Measurements from ENCODE around the gene MICU1.

The MICU1 gene

GRCh38 chr10:72517244-72517643, 108.6 kb downstream of the MICU1 start:
- intact Hi-C loops (cut with DNase I) = no loop called here

GRCh38 chr10:72515455-72515854, 110.4 kb downstream of the MICU1 start:
- intact Hi-C loops (cut with DNase I) = no loop called here
- no peak for DNase-seq

More at GRCh38 chr10:72517244-72517643, 108.6 kb downstream of the MICU1 start:
- no peak for DNase-seq

GRCh38 chr10:72513910-72514309, 112.0 kb downstream of the MICU1 start:
- intact Hi-C loops (cut with DNase I) = no loop called here
- no peak for DNase-seq

GRCh38 chr10:72511459-72511858, 114.4 kb downstream of the MICU1 start:
- DNase-seq = no peak
- intact Hi-C loops (cut with DNase I) = no loop called here

DNA sequence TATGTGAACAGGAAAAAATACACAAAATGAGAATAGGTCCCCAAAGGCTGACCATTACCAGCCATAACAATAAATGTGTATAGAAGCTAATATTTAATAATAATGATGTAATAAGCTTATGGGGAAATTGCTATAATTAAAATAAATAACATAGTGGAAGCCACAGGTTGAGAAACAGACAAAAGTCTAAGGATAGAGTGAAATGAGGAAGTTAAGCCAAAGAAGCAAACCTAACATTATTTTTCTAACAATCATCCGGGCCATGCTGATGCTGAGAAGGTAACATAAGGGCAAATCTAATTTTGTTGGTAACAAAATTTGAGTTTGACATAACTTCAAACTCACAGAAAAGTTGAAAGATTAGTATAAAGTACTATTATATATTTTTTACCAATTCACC, 115.9 kb downstream of the MICU1 start:
- intact Hi-C loops (cut with DNase I) = no loop called here
- DNase-seq = no peak

GRCh38 chr10:72509206-72509799, 116.6 kb downstream of the MICU1 start:
- DNase-seq = no peak
- intact Hi-C loops (cut with DNase I) = no loop called here

- DNase-seq = no peak
- intact Hi-C loops (cut with DNase I) = no loop called here
These were observed 117.8 kb downstream of the MICU1 start for GRCh38 chr10:72508033-72508432.

GRCh38 chr10:72506474-72506873, 119.4 kb downstream of the MICU1 start:
- no peak for DNase-seq
- intact Hi-C loops (cut with DNase I) = no loop called here

- intact Hi-C loops (cut with DNase I) = no loop called here
- no peak for DNase-seq
These were observed 120.4 kb downstream of the MICU1 start for GRCh38 chr10:72505435-72505834.

DNA sequence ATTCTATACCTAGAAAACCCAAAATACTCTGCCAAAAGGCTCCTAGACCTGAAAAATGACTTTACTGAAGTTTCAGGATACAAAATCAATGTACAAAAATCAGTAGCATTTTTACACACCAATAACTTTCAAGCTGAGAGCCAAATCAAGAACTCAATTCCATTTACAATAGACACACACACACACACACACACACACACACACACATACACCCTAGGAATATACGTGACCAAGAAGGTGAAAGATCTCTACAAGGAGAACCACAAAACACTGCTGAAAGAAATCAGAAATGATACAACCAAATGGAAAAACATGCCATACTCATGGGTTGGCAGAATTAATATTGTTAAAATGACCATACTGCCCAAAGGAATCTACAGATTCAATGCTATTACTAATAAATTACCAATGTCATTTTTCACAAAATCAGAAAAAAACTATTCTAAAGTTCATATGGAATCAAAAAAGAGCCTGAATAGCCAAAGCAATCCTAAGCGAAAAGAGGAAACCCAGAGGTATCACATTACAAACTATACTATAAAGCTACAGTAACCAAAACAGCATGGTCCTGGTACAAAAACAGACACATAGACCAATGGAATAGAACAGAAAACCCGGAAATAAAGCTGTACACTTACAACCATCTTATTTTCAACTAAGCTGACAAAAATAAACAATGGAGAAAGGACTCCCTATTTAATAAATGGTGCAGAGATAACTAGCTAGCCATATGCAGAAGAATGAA, 122.0 kb downstream of the MICU1 start:
- no peak for DNase-seq
- intact Hi-C loops (cut with DNase I) = no loop called here

- no peak for DNase-seq
- intact Hi-C loops (cut with DNase I) = no loop called here
These were observed 122.6 kb downstream of the MICU1 start for GRCh38 chr10:72503241-72503640.

GRCh38 chr10:72502581-72502980, 123.3 kb downstream of the MICU1 start:
- no peak for DNase-seq
- intact Hi-C loops (cut with DNase I) = no loop called here

DNA sequence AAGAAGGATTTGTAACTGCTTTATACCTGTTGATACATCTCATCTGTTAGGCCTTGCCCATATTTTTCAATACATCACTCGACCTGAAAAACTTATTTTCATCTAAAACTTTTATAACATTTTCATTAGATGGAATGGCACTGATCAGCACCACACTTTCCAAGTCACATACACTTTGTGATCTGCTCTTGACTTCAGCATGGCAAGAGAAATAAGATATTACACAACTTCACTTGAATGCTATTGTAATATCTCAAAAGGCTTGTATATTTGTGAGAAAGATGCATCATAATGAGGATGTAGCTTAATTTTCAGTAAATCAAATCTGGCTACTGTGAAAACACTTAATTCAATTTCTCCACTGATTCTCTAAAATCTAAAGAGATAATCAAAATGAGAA, 126.2 kb downstream of the MICU1 start:
- intact Hi-C loops (cut with DNase I) = no loop called here

GRCh38 chr10:72490951-72491350, 134.9 kb downstream of the MICU1 start:
- no peak for DNase-seq
- intact Hi-C loops (cut with DNase I) = no loop called here

More for the DNA sequence above, 126.2 kb downstream of the MICU1 start:
- no peak for DNase-seq

DNA sequence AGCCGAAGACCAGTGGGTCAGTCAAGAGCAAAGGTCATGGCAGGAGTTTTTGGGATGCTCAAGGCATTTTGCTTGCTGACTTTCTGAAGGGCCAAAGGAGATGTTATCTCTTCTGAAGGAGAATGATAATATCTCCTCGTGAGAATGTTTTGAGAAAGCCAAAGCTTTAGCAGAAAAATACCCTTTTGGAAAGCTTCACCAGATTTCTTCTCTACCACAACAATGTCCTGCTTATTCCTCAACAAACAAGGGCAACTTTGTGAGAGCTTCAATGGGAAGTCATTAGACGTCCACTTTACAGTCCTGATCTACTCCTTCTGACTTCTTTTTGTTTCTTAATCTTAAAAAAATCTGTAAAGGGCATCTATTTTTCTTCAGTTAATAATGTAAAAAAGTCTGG, 138.4 kb downstream of the MICU1 start:
- DNase-seq = peak in 1 of 42 donors; percentile 13
- intact Hi-C loops (cut with DNase I) = no loop called here

- intact Hi-C loops (cut with DNase I) = no loop called here
- DNase-seq = no peak
These were observed 138.8 kb downstream of the MICU1 start for GRCh38 chr10:72487116-72487515.

DNA sequence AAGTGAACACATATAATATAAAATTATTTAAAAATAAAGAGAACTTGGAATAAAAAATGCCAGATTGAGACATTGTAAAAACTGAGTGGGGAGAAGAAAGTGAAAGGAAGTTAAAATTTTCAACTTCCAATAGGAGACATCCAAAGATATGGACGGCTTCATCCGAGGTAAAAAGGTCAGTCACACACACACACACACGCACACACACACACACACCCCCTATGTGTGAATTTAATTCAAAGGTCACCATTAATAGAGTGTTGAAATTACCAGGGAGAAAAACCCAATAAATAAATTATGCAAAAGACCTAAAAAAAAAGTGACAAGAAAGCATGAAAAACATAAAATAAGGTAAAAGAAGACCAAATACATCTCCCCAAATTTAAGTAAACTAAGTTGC, 140.2 kb downstream of the MICU1 start:
- no peak for DNase-seq
- intact Hi-C loops (cut with DNase I) = no loop called here

DNA sequence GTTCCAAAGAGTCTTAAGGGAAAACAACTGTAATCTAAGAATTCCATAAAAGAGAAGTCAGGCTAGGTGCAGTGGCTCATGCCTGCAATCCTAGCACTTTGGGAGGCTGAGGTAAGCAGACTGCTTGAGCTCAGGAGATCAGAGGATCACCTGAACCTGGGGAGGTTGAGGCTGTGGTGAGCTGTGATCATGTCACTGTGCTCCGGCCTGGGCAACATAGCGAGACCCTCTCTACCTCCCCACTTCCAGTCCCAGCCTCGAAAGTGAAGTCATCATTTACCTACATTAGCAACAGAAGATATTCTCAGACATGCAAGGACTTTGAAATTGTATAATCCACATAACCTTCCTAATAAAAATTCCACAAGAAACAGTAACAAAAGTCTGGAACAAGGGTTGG, 141.4 kb downstream of the MICU1 start:
- intact Hi-C loops (cut with DNase I) = no loop called here
- no peak for DNase-seq

DNA sequence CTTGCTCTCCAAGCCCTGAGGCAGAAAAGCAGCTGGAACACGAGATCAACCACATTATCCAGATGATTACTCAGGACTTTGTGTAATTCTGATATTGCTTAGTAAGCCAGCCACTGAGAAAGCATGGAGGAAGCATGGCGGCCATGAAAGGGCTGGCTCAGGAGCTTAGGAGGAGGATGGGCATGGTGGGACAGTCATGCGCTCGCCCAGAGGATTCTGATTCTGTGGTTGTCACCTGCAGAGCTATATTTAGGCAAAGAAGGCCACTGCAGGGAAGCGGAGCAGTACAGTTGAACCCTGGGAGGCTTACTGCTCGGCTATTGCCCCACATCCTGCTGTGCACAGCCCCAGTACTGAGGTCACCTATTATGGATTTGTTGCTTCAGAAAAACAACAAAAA, 142.4 kb downstream of the MICU1 start:
- no peak for DNase-seq
- intact Hi-C loops (cut with DNase I) = no loop called here

- intact Hi-C loops (cut with DNase I) = no loop called here
These were observed 145.0 kb downstream of the MICU1 start for GRCh38 chr10:72480861-72481260.

DNA sequence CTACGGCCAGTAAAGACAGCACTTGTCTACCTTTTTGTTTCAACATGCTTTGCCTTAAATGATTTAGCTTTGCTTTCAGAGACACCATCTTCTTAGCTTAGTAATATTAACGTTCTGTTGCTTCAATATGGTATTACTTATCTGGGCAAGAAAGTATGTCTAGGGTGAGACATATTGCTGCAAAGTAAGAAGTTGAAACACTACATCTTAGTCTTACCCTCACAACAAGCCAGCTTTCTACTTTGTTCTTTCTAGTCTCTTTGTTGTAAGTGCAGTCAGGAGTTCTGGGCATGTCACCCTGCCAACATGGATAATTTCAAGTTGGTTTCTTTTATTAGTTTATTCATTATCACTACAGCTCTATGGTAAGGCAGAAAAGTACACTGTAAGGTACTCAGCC, 148.4 kb downstream of the MICU1 start:
- intact Hi-C loops (cut with DNase I) = no loop called here
- no peak for DNase-seq

More at GRCh38 chr10:72480861-72481260, 145.0 kb downstream of the MICU1 start:
- no peak for DNase-seq

Data from head of caudate nucleus (tissue), 42 donors.